ENCODE measurements around the gene PIP5K1B. TPM values are rescaled to one million over a fixed set of nuclear protein-coding genes. Genes with fewer than 3 reads are reported as not detected.

The PIP5K1B gene
- total RNA-seq, 1 experiment from 2014 or later: not detected

GRCh38 chr9:68941780-68942459 lies 236.9 kb downstream of the PIP5K1B start:
- BruUV-seq (replicated peaks): no TSS peak
- Histone ChIP-seq H3K4me1 (ENCODE audit: control insufficient read depth, insufficient read depth, low read length) (no peaks in the 10 kb centered on the region), H3K27me3 (ENCODE audit: control insufficient read depth, insufficient read depth, low read length) (no peaks in the 10 kb centered on the region), H3K27ac (ENCODE audit: low read length) (no peak overlapping the region), H3K36me3 (ENCODE audit: control insufficient read depth, insufficient read depth, low read length) (no peaks in the 10 kb centered on the region), H3K4me3 (ENCODE audit: low read depth in 2 of 2, low read length in 2 of 2) (no peak overlapping the region), H3K9me3 (ENCODE audit: control insufficient read depth, insufficient read depth, low read depth, low read length) (no peaks in the 10 kb centered on the region)
- no peak for DNase-seq (ENCODE audit: low read depth, low spot score)
- intact Hi-C loops (cut with micrococcal nuclease; ENCODE audit: unreplicated experiment): no loop called here
- TF ChIP-seq, protein P1, sequence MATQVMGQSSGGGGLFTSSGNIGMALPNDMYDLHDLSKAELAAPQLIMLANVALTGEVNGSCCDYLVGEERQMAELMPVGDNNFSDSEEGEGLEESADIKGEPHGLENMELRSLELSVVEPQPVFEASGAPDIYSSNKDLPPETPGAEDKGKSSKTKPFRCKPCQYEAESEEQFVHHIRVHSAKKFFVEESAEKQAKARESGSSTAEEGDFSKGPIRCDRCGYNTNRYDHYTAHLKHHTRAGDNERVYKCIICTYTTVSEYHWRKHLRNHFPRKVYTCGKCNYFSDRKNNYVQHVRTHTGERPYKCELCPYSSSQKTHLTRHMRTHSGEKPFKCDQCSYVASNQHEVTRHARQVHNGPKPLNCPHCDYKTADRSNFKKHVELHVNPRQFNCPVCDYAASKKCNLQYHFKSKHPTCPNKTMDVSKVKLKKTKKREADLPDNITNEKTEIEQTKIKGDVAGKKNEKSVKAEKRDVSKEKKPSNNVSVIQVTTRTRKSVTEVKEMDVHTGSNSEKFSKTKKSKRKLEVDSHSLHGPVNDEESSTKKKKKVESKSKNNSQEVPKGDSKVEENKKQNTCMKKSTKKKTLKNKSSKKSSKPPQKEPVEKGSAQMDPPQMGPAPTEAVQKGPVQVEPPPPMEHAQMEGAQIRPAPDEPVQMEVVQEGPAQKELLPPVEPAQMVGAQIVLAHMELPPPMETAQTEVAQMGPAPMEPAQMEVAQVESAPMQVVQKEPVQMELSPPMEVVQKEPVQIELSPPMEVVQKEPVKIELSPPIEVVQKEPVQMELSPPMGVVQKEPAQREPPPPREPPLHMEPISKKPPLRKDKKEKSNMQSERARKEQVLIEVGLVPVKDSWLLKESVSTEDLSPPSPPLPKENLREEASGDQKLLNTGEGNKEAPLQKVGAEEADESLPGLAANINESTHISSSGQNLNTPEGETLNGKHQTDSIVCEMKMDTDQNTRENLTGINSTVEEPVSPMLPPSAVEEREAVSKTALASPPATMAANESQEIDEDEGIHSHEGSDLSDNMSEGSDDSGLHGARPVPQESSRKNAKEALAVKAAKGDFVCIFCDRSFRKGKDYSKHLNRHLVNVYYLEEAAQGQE (IDR thresholded peaks at IDR 0.05; ENCODE audit: insufficient read depth in 1 of 2, low read depth in 2 of 2, low read length in 1 of 2): no peak
- TF ChIP-seq SIN3A (IDR thresholded peaks at IDR 0.05; ENCODE audit: borderline replicate concordance, insufficient read depth, low read depth, low read length) (no peak), POLR2AphosphoS5 (IDR thresholded peaks at IDR 0.05; ENCODE audit: low read depth, low read length) (no peak)
- TF ChIP-seq, protein P2, sequence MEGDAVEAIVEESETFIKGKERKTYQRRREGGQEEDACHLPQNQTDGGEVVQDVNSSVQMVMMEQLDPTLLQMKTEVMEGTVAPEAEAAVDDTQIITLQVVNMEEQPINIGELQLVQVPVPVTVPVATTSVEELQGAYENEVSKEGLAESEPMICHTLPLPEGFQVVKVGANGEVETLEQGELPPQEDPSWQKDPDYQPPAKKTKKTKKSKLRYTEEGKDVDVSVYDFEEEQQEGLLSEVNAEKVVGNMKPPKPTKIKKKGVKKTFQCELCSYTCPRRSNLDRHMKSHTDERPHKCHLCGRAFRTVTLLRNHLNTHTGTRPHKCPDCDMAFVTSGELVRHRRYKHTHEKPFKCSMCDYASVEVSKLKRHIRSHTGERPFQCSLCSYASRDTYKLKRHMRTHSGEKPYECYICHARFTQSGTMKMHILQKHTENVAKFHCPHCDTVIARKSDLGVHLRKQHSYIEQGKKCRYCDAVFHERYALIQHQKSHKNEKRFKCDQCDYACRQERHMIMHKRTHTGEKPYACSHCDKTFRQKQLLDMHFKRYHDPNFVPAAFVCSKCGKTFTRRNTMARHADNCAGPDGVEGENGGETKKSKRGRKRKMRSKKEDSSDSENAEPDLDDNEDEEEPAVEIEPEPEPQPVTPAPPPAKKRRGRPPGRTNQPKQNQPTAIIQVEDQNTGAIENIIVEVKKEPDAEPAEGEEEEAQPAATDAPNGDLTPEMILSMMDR (IDR thresholded peaks at IDR 0.05): no peak
- in situ Hi-C loops (cut with HindIII; ENCODE audit: low pct_unique_long_range_greater_than_20kb, low sequenced_read_pairs): no loop called here
- ChIA-PET CTCF (no interaction called here), POLR2A (no interaction called here)
- ATAC-seq: no peak

- Histone ChIP-seq H3K9me3 (ENCODE audit: control insufficient read depth, insufficient read depth, low read depth, low read length) (no peaks in the 10 kb centered on the region), H3K36me3 (ENCODE audit: control insufficient read depth, insufficient read depth, low read length) (no peaks in the 10 kb centered on the region), H3K4me3 (ENCODE audit: low read depth in 2 of 2, low read length in 2 of 2) (no peak overlapping the region), H3K4me1 (ENCODE audit: control insufficient read depth, insufficient read depth, low read length) (no peaks in the 10 kb centered on the region), H3K27ac (ENCODE audit: low read length) (no peak overlapping the region), H3K27me3 (ENCODE audit: control insufficient read depth, insufficient read depth, low read length) (no peaks in the 10 kb centered on the region)
- POLR2A ChIA-PET: no interaction called here
- intact Hi-C loops (cut with micrococcal nuclease; ENCODE audit: unreplicated experiment) (no loop called here), in situ Hi-C loops (cut with HindIII; ENCODE audit: low pct_unique_long_range_greater_than_20kb, low sequenced_read_pairs) (no loop called here)
- BruUV-seq (replicated peaks): no TSS peak
- CTCF ChIA-PET: no interaction called here
- TF ChIP-seq, protein P2 (IDR thresholded peaks at IDR 0.05): no peak
- TF ChIP-seq, protein P1 (IDR thresholded peaks at IDR 0.05; ENCODE audit: insufficient read depth in 1 of 2, low read depth in 2 of 2, low read length in 1 of 2): no peak
- ATAC-seq (no peak), DNase-seq (ENCODE audit: low read depth, low spot score) (no peak)
Measured at GRCh38 chr9:68942790-68943189, 237.8 kb downstream of the PIP5K1B start.
